SHP77 treated with DMSO at 0.1 percent for 48 hours (cell line): ENCODE measurements around the gene TMEM43.

ENCODE experiments used
- DNase-seq: peaks from one replicate; lab custom pipeline; 2025; lab: John Stamatoyannopoulos, UW

TMEM43 gene

GRCh38 chr3:14138109-14138877, 13.4 kb downstream of the TMEM43 start:
- DNase-seq = no peak

GRCh38 chr3:14138878-14139655, 14.2 kb downstream of the TMEM43 start:
- no peak for DNase-seq

- DNase-seq = no peak
Measured at GRCh38 chr3:14139771-14140170, 14.9 kb downstream of the TMEM43 start.

- DNase-seq = no peak
Measured at GRCh38 chr3:14140668-14141067, 15.8 kb downstream of the TMEM43 start.

GRCh38 chr3:14141144-14141543, 16.3 kb downstream of the TMEM43 start:
- DNase-seq = no peak

- DNase-seq = no peak
Measured at GRCh38 chr3:14141602-14142341, 16.9 kb downstream of the TMEM43 start.

- no peak for DNase-seq
Measured at GRCh38 chr3:14142567-14143270, 17.9 kb downstream of the TMEM43 start.

GRCh38 chr3:14143271-14144225, 18.7 kb downstream of the TMEM43 start:
- no peak for DNase-seq

- peak; percentile 42 for DNase-seq
Measured at GRCh38 chr3:14144423-14145075, 19.7 kb downstream of the TMEM43 start.

- no peak for DNase-seq
Measured at GRCh38 chr3:14145236-14145635, 20.4 kb downstream of the TMEM43 start.

GRCh38 chr3:14145670-14146380, 21.0 kb downstream of the TMEM43 start:
- DNase-seq = no peak

GRCh38 chr3:14146381-14147065, 21.7 kb downstream of the TMEM43 start:
- no peak for DNase-seq

GRCh38 chr3:14147066-14147435, 22.2 kb downstream of the TMEM43 start:
- DNase-seq = no peak

GRCh38 chr3:14147617-14148016, 22.8 kb downstream of the TMEM43 start:
- no peak for DNase-seq

- DNase-seq = no peak
Measured at GRCh38 chr3:14148041-14148985, 23.5 kb downstream of the TMEM43 start.

- no peak for DNase-seq
Measured at GRCh38 chr3:14150078-14150477, 25.2 kb downstream of the TMEM43 start.

GRCh38 chr3:14150491-14151230, 25.8 kb downstream of the TMEM43 start:
- DNase-seq = no peak
